Spleen (tissue), 13 donors: Measurements from ENCODE around the gene F2RL3. TPM values are rescaled to one million over a fixed set of nuclear protein-coding genes. Genes with fewer than 3 reads are reported as not detected.

Experiments
- DNase-seq: peaks from one replicate; pipeline ENCODE4 v3.0.0-alpha.2; 2020
- H3K27ac ChIP-seq, 8 donors: fragments of 200-600 bp; sonication (generic) in 7 of 8; 1 replicate in 4 of 8; 2 replicates in 4 of 8; pipeline versions ENCODE4 v1.5.0 to v1.8.0; 2016 to 2021; ENCODE audit warnings: inconsistent platforms in 4 of 8, mild to moderate bottlenecking in 4 of 8, moderate library complexity in 1 of 8
- H3K27me3 ChIP-seq, 7 donors: fragments of 200-600 bp; sonication (generic) in 6 of 7; replicated peaks in 1 of 7; 1 replicate in 4 of 7; 2 replicates in 3 of 7; pipeline versions ENCODE4 v1.5.0 to v1.8.0; 2016 to 2021; ENCODE audit warnings: inconsistent platforms in 3 of 7, mild to moderate bottlenecking in 1 of 7
- H3K36me3 ChIP-seq, 6 donors: fragments of 200-600 bp; sonication (generic) in 5 of 6; 1 replicate in 4 of 6; 2 replicates in 2 of 6; pipeline versions ENCODE4 v1.5.0 to v1.8.0; 2016 to 2021; ENCODE audit warnings: inconsistent platforms in 2 of 6
- H3K4me1 ChIP-seq, 6 donors: fragments of 200-600 bp; sonication (generic) in 5 of 6; 1 replicate in 3 of 6; 2 replicates in 3 of 6; pipeline versions ENCODE4 v1.5.0 to v1.8.0; 2016 to 2021; ENCODE audit warnings: inconsistent platforms in 3 of 6
- H3K4me3 ChIP-seq, 8 donors: fragments of 200-600 bp; sonication (generic) in 7 of 8; 1 replicate in 4 of 8; 2 replicates in 4 of 8; pipeline versions ENCODE4 v1.5.0 to v1.8.0; 2016 to 2021; ENCODE audit warnings: inconsistent platforms in 4 of 8, mild to moderate bottlenecking in 4 of 8, moderate library complexity in 2 of 8
- H3K9me3 ChIP-seq, 8 donors: fragments of 200-600 bp; sonication (generic) in 7 of 8; 1 replicate in 4 of 8; 2 replicates in 4 of 8; pipeline versions ENCODE4 v1.5.0 to v1.8.0; 2016 to 2021; ENCODE audit warnings: inconsistent platforms in 4 of 8
- POLR2A ChIP-seq, 3 donors: fragments of 450-650 bp; IDR thresholded peaks; one replicate each; pipeline ENCODE4 v1.5.1; 2017; ENCODE audit warnings: antibody characterized with exemption in 3 of 3, mild to moderate bottlenecking in 1 of 3
- POLR2AphosphoS5 ChIP-seq, 3 donors: sonication (generic); formaldehyde crosslinking; IDR thresholded peaks; one replicate each; pipeline ENCODE4 v1.5.1; 2017; ENCODE audit warnings: antibody characterized with exemption in 3 of 3
- WGBS, 5 donors: extraction: QIAGEN DNeasy Blood & Tissue Kit in 3 of 5; methylation state at CpG; one replicate each; pipeline versions ENCODE4 v1.1.5 to v1.1.7; 2013 to 2018; 5-methylcytosine and 5-hydroxymethylcytosine counted together
- intact Hi-C: fragments of 100-400 bp; cut with DNase I; formaldehyde crosslinking; loops from one replicate; pipeline ENCODE4 v1.15.0; 2023; ENCODE audit warnings: low total_unique reads
- long read RNA-seq, 2 donors: transcript quantifications; one replicate each; lab custom pipeline, GENCODE V29; 2026
- polyA plus RNA-seq, 3 donors: library from polyadenylated mRNA; stranded (reverse); fragments of 200-250 nt; gene quantifications; one replicate each; pipeline ENCODE4 v1.2.1, GENCODE V29; 2013
- total RNA-seq, 7 donors: library from RNA; depleted of rRNA in 3 of 7; stranded (reverse); fragments of >200 nt in 3 of 7; fragmentation: NEBNext Ultra II Directional in 4 of 7; extraction: Animal tissue kit (Norgen Biotek cat#: 25700) in 4 of 7; gene quantifications; one replicate each; pipeline versions ENCODE4 v1.1.0 to v1.2.1, GENCODE V29; 2016 to 2021
- TF ChIP-seq, protein P1 (sequence below), 11 experiments: fragments of 200-600 bp in 7 of 11; fragments of 450-650 bp in 4 of 11; sonication (generic) in 4 of 11; IDR thresholded peaks in 8 of 11; conservative IDR thresholded peaks in 3 of 11; 1 replicate in 7 of 11; 2 replicates in 4 of 11; pipeline versions ENCODE4 v1.4.0 to v1.8.0; 2016 to 2021; ENCODE audit warnings: antibody characterized with exemption in 11 of 11, inconsistent platforms in 4 of 11, mild to moderate bottlenecking in 1 of 11
- donor health status: healthy with polysubstance abuse.
- donor health status: DM: no; HTN: no; CAD: no; lungs with moderate emphysema.
- donor health status: DM: no; HTN: no; CAD: no.
- donor health status: Bipolar disorder and iron deficiency.
- donor health status: healthy.
- donor health status: DM: no; HTN: no; CAD: no.
- donor health status: DM: yes; HTN: yes; CAD: no.

The F2RL3 gene
- 1 to 10 TPM; 1.2 to 5.4 (median 2.3) TPM for total RNA-seq
- polyA plus RNA-seq, result 1 to 10 TPM in 1 of 3 donors, under 1 TPM in 2; 0.48 to 1.3 (median 0.76) TPM
- long read RNA-seq, donor 1, partial matches to known transcripts, result 0 of 1 reads
- long read RNA-seq, donor 1, other reads (novel, unspliced or antisense), result 0 of 1 reads
- long read RNA-seq, donor 2, partial matches to known transcripts, result 0 of 1 reads
- long read RNA-seq, donor 2, other reads (novel, unspliced or antisense), result 0 of 1 reads

DNA sequence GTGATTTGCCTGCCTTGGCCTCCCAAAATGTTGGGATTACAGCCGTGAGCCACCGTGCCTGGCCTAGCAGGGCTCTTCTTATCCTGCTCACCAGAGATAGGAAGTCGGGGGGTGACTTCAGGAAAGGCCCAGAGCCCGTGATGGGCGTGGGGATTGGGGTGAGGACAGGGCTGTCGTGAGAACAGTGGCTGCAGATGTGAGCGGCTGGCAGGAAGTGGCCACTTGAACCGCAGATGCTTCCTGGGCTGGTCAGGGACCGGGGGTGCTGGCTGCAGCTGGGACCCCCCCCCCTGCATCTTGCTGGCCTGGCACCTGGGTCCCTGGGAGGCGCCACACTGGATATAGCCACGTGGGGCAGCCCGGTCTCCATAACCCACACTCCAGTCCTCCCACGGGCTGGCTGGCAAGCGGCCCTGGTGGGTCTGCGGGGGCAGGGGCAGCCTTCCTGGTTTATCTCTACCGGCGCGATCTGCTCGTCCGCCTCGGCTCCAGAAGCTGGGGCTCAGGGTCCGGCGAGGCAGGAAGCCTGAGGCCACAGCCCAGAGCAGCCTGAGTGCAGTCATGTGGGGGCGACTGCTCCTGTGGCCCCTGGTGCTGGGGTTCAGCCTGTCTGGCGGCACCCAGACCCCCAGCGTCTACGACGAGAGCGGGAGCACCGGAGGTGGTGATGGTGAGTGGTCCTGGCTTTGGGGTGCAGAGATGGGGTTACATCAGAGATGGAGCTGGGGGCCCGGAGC lies at the start of gene F2RL3:
Gene F2RL3, plus strand, starts transcription at position 371 of the 737 bp plus-strand sequence. Its CDS starts 191 bp downstream, at position 562.
- TF ChIP-seq POLR2AphosphoS5 (IDR thresholded peaks at IDR 0.05) (peak; percentile 94 to 97 (median 95)), POLR2A (IDR thresholded peaks at IDR 0.05) (no peak)
- Histone ChIP-seq H3K36me3 (no peaks in the 10 kb centered on the region), H3K9me3 (peaks cover 0 to 4% (median 2%) of the 10 kb centered on the region in 8 donors), H3K4me1 (peaks cover 15 to 73% (median 46%) of the 10 kb centered on the region in 6 donors), H3K4me3 (peak within 1 kb of the TSS in 4 of 8 donors; percentile 6 to 52 (median 24)), H3K27me3 (peaks cover 0 to 41% (median 0%) of the 10 kb centered on the region in 7 donors), H3K27ac (peak within 1 kb of the TSS in 6 of 8 donors; percentile 55 to 79 (median 70))
- DNase-seq, result peak; percentile 86
- 3 to 4% (median 3%) methylated on average over 15 to 31 of the region's 31 CpGs for WGBS, 5 donors
- intact Hi-C loops, result no loop called here

DNA sequence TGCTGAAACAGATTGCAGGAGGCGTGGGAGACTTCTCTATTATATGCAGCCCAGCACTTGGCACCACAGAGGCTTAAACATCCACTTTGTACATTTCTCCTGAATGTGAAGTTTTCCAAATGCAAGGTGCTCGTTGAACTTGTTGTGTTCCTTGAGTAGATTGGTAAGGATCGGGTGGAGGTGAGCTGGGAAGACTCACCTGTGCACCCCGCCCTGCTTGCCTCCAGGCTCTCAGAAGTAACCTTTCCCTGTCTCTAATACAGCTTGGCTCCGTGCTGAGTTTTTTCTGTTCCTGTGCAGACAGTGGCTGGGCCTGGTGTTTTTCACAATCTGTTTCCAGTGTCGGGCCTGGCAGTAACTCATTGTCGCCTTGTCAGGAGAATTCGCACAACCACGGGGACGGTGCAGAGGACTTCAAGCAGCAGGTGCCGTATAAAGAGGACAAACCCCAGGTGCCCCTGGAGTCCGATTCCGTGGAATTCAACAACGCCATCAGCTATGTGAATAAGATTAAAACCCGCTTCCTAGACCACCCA lies 47.3 kb upstream of the F2RL3 start:
- Histone ChIP-seq H3K4me1 (peaks cover 0 to 11% (median 4%) of the 10 kb centered on the region in 6 donors), H3K36me3 (peaks cover 3 to 100% (median 79%) of the 10 kb centered on the region in 6 donors), H3K4me3 (no peak overlapping the region), H3K9me3 (no peaks in the 10 kb centered on the region), H3K27me3 (no peaks in the 10 kb centered on the region), H3K27ac (no peak overlapping the region)
- 94 to 99% (median 94%) methylated on average over 15 of the region's 15 CpGs for WGBS, 5 donors
- no peak for DNase-seq
- TF ChIP-seq, protein P1, sequence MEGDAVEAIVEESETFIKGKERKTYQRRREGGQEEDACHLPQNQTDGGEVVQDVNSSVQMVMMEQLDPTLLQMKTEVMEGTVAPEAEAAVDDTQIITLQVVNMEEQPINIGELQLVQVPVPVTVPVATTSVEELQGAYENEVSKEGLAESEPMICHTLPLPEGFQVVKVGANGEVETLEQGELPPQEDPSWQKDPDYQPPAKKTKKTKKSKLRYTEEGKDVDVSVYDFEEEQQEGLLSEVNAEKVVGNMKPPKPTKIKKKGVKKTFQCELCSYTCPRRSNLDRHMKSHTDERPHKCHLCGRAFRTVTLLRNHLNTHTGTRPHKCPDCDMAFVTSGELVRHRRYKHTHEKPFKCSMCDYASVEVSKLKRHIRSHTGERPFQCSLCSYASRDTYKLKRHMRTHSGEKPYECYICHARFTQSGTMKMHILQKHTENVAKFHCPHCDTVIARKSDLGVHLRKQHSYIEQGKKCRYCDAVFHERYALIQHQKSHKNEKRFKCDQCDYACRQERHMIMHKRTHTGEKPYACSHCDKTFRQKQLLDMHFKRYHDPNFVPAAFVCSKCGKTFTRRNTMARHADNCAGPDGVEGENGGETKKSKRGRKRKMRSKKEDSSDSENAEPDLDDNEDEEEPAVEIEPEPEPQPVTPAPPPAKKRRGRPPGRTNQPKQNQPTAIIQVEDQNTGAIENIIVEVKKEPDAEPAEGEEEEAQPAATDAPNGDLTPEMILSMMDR (IDR thresholded peaks at IDR 0.05 in 8 of 11, conservative IDR thresholded peaks at IDR 0.05 in 3 of 11), result no peak
- intact Hi-C loops, result no loop called here

DNA sequence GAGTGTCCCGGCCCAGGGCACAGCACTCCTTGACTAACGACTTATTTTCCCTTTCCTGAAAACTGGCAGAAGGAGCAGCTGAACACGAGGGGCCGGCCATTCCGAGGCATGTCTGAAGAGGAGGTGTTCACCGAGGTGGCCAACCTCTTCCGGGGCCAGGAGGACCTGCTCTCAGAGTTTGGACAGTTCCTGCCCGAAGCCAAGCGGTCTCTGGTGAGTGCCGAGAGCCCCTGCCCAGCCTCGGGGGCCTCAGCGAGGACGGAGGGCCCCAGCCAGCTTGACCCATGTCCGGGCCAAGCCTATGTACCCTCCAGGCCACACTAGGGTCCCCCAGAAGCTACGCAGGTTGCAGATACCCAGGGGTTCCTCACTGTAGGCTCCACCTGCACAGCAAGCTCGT lies 41.9 kb upstream of the F2RL3 start:
- WGBS, 5 donors, result 88 to 98% (median 96%) methylated on average over 11 to 16 of the region's 16 CpGs
- H3K4me3 ChIP-seq, result no peak overlapping the region
- no peaks in the 10 kb centered on the region for H3K27me3 ChIP-seq
- DNase-seq, result no peak
- no peaks in the 10 kb centered on the region for H3K9me3 ChIP-seq
- peaks cover 3 to 100% (median 91%) of the 10 kb centered on the region in 6 donors for H3K36me3 ChIP-seq
- peak overlapping the region in 4 of 8 donors; percentile 15 to 53 (median 33) for H3K27ac ChIP-seq
- H3K4me1 ChIP-seq, result peaks cover 0 to 3% (median 0%) of the 10 kb centered on the region in 6 donors
- no peak for TF ChIP-seq POLR2A (IDR thresholded peaks at IDR 0.05)
- TF ChIP-seq, protein P1 (IDR thresholded peaks at IDR 0.05 in 8 of 11, conservative IDR thresholded peaks at IDR 0.05 in 3 of 11), result no peak
- no peak for TF ChIP-seq POLR2AphosphoS5 (IDR thresholded peaks at IDR 0.05)
- intact Hi-C loops, result no loop called here

DNA sequence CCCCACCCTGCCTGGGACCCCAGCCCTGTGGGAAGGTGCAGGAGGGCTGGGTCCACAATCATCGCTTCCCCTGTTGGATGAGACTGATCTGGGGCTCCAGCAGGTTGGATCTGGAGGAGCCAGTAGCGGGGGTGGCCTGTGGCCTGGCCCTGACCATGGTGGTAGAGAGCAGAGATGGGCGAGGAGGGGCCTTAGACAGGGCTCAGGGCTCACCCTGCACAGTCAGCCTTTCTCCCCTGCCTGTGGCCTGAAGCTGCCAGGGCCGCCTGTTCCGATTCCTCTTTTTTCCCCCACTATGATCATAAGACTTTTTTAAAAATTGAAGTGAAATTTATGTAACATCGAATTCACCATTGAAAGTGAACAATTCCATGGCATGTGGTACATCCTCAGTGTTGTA lies 41.4 kb upstream of the F2RL3 start:
- Histone ChIP-seq H3K27ac (peak overlapping the region in 4 of 8 donors; percentile 15 to 53 (median 33)), H3K4me1 (peaks cover 0 to 3% (median 0%) of the 10 kb centered on the region in 6 donors), H3K36me3 (peaks cover 3 to 100% (median 91%) of the 10 kb centered on the region in 6 donors), H3K9me3 (no peaks in the 10 kb centered on the region), H3K27me3 (no peaks in the 10 kb centered on the region), H3K4me3 (no peak overlapping the region)
- TF ChIP-seq POLR2AphosphoS5 (IDR thresholded peaks at IDR 0.05), result peak in 1 of 3 donors; percentile 28
- TF ChIP-seq, protein P1 (IDR thresholded peaks at IDR 0.05 in 8 of 11, conservative IDR thresholded peaks at IDR 0.05 in 3 of 11), result no peak
- TF ChIP-seq POLR2A (IDR thresholded peaks at IDR 0.05), result no peak
- intact Hi-C loops, result no loop called here
- DNase-seq, result no peak
- WGBS, 5 donors, result 88 to 97% (median 91%) methylated on average over 5 to 6 of the region's 6 CpGs
